Endothelial cell of umbilical vein (primary cell): ENCODE results near the gene MAGI1. TPM values are rescaled to one million over a fixed set of nuclear protein-coding genes. Genes with fewer than 3 reads are reported as not detected.

Experiments
- BruUV-seq: library from RNA; stranded (reverse); fragments of 400-500 nt; replicated peaks from 2 replicates; lab custom pipeline; 2021; lab: Mats Ljungman, UMichigan
- CTCF ChIA-PET: fragments of 300-600, 350-600 bp; sonication (Branson Sonifier 250); formaldehyde crosslinking; loops from one replicate; lab custom pipeline; 2021; ENCODE audit warnings: antibody characterized with exemption, inconsistent platforms; lab: Charles Lee
- POLR2A ChIA-PET: fragments of 300-600, 350-600 bp; sonication (Branson Sonifier 250); formaldehyde crosslinking; loops from one replicate; lab custom pipeline; 2021; ENCODE audit warnings: antibody characterized with exemption, inconsistent platforms; lab: Charles Lee
- DNase-seq: peaks from one replicate; pipeline ENCODE4 v3.0.0-alpha.2; 2011; ENCODE audit warnings: low read depth, low spot score
- FAIRE-seq: peaks from 2 replicates; lab custom pipeline; 2011; peaks lifted over from hg19 to GRCh38; lab: Jason Lieb, UNC
- H2AFZ ChIP-seq: 2 replicates; pipeline ENCODE4 v1.6.0; 2012; ENCODE audit warnings: low read depth, low read length, control low read depth, inconsistent platforms
- H3K27ac ChIP-seq: 2 replicates; pipeline ENCODE4 v1.5.1; 2011; ENCODE audit warnings: low read depth, mild to moderate bottlenecking, control low read depth, low read length, moderate library complexity; ENCODE audit not compliant: insufficient read depth
- H3K27me3 ChIP-seq, 2 experiments: 2 replicates each; pipeline versions ENCODE4 v1.6.0 to v1.6.1; 2011; ENCODE audit warnings: low read length in 2 of 2, mixed read lengths in 1 of 2; ENCODE audit not compliant: control insufficient read depth in 2 of 2, insufficient read depth in 2 of 2
- H3K36me3 ChIP-seq, 2 experiments: 2 replicates in 1 of 2; 3 replicates in 1 of 2; pipeline ENCODE4 v1.5.1; 2011; ENCODE audit warnings: low read length in 2 of 2, mild to moderate bottlenecking in 1 of 2, moderate library complexity in 1 of 2; ENCODE audit not compliant: control insufficient read depth in 2 of 2, insufficient read depth in 2 of 2; ENCODE audit errors: extremely low read depth in 1 of 2
- H3K4me1 ChIP-seq: 3 replicates; pipeline ENCODE4 v1.5.1; 2011; ENCODE audit warnings: mild to moderate bottlenecking, low read length; ENCODE audit not compliant: control insufficient read depth, insufficient read depth; ENCODE audit errors: extremely low read depth
- H3K4me2 ChIP-seq: 2 replicates; pipeline ENCODE4 v1.6.1; 2011; ENCODE audit warnings: low read length, control low read depth, mixed read lengths; ENCODE audit not compliant: insufficient read depth
- H3K4me3 ChIP-seq, 3 experiments: fragments of 200-600 bp in 1 of 3; sonication (generic), shearing (Covaris generic) in 1 of 3; replicated peaks in 1 of 3; 2 replicates each; pipeline ENCODE4 v1.5.1; 2011 to 2016; ENCODE audit warnings: control low read depth in 3 of 3, low read length in 3 of 3, mild to moderate bottlenecking in 2 of 3, inconsistent platforms in 1 of 3, low read depth in 1 of 3, moderate library complexity in 1 of 3; ENCODE audit not compliant: insufficient read depth in 1 of 3
- H3K79me2 ChIP-seq: 2 replicates; pipeline ENCODE4 v1.6.0; 2012; ENCODE audit warnings: low read length, inconsistent platforms; ENCODE audit not compliant: control insufficient read depth, insufficient read depth
- H3K9ac ChIP-seq: replicated peaks from 2 replicates; pipeline ENCODE3; 2011; ENCODE audit warnings: low read length, control low read depth; ENCODE audit not compliant: insufficient read depth; ENCODE audit errors: extremely low read depth
- H3K9me1 ChIP-seq: replicated peaks from 3 replicates; pipeline ENCODE4 v1.6.0; 2011; ENCODE audit warnings: mild to moderate bottlenecking, low read length; ENCODE audit not compliant: control insufficient read depth, insufficient read depth; ENCODE audit errors: extremely low read depth
- H3K9me3 ChIP-seq: replicated peaks from 2 replicates; pipeline ENCODE4 v1.5.1; 2012; ENCODE audit warnings: low read length, inconsistent platforms; ENCODE audit not compliant: control insufficient read depth, insufficient read depth
- H4K20me1 ChIP-seq: replicated peaks from 2 replicates; pipeline ENCODE3; 2011; ENCODE audit warnings: mild to moderate bottlenecking, low read length; ENCODE audit not compliant: control insufficient read depth, insufficient read depth; ENCODE audit errors: extremely low read depth
- EZH2 ChIP-seq: IDR thresholded peaks from 2 replicates; pipeline ENCODE4 v1.6.1; 2012; ENCODE audit warnings: borderline replicate concordance, low read depth, mild to moderate bottlenecking, moderate library complexity, low read length, inconsistent platforms; ENCODE audit not compliant: severe bottlenecking
- FOS ChIP-seq: IDR thresholded peaks from 2 replicates; pipeline ENCODE4 v1.6.1; 2011; ENCODE audit warnings: mild to moderate bottlenecking, low read length, moderate library complexity, borderline replicate concordance; ENCODE audit not compliant: insufficient read depth
- GATA2 ChIP-seq: IDR thresholded peaks from 2 replicates; pipeline ENCODE4 v1.7.0; 2011; ENCODE audit warnings: low read depth, mild to moderate bottlenecking, moderate library complexity, mixed read lengths, low read length; ENCODE audit not compliant: insufficient read length, insufficient read depth
- JUN ChIP-seq: IDR thresholded peaks from 2 replicates; pipeline ENCODE4 v1.6.1; 2011; ENCODE audit warnings: borderline replicate concordance, low read depth; ENCODE audit not compliant: insufficient read length, insufficient read depth
- MYC ChIP-seq: IDR thresholded peaks from one replicate; pipeline ENCODE4 v1.6.1; 2011; ENCODE audit warnings: mild to moderate bottlenecking, low read depth, low read length
- POLR2A ChIP-seq: IDR thresholded peaks from 2 replicates; pipeline ENCODE4 v1.6.1; 2012; ENCODE audit warnings: low read depth, mild to moderate bottlenecking, control low read depth, low read length
- POLR2AphosphoS5 ChIP-seq: IDR thresholded peaks from 2 replicates; pipeline ENCODE4 v1.6.1; 2012; ENCODE audit warnings: low read depth, mild to moderate bottlenecking, control low read depth, low read length, moderate library complexity; ENCODE audit not compliant: insufficient read depth
- dilution Hi-C: fragments of 300-500 bp; cut with MboI; formaldehyde crosslinking; loops from one replicate; pipeline ENCODE4 v1.15.0; 2019; ENCODE audit warnings: low sequenced_read_pairs; ENCODE audit not compliant: extremely low pct_ligation_motif_present
- intact Hi-C: fragments of 100-400 bp; cut with micrococcal nuclease; formaldehyde crosslinking; loops from one replicate; pipeline ENCODE4 v1.10.0; 2022
- polyA plus RNA-seq, 4 experiments: library from polyadenylated mRNA; depleted of rRNA in 3 of 4; stranded (reverse) in 3 of 4; unstranded in 1 of 4; fragments of >200 nt; gene quantifications; 2 replicates each; pipeline versions ENCODE4 v1.2.1 to v1.2.3, GENCODE V29; 2011 to 2012; ENCODE audit warnings: missing spikeins in 1 of 4
- total RNA-seq: library from RNA; stranded (reverse); gene quantifications from 2 replicates; pipeline ENCODE4 v1.2.3, GENCODE V29; 2021
- TF ChIP-seq, protein P1 (sequence below), 2 donors: IDR thresholded peaks; 1 replicate in 1 of 2; 2 replicates in 1 of 2; pipeline ENCODE4 v1.5.1; 2011; ENCODE audit warnings: low read length in 2 of 2, mild to moderate bottlenecking in 2 of 2, moderate library complexity in 2 of 2, control low read depth in 1 of 2, inconsistent platforms in 1 of 2, low read depth in 1 of 2; ENCODE audit not compliant: insufficient read depth in 1 of 2; ENCODE audit errors: extremely low read depth in 1 of 2
- TF ChIP-seq, protein P2 (sequence below): IDR thresholded peaks from 2 replicates; pipeline ENCODE4 v1.6.1; 2011; ENCODE audit not compliant: insufficient read depth, insufficient read length

The MAGI1 gene
- total and polyA plus RNA-seq, 2 donors (not counting 3 experiments of a cell fraction or from before 2014, with no cell fraction given) = 10.1 to 47.9 TPM

DNA sequence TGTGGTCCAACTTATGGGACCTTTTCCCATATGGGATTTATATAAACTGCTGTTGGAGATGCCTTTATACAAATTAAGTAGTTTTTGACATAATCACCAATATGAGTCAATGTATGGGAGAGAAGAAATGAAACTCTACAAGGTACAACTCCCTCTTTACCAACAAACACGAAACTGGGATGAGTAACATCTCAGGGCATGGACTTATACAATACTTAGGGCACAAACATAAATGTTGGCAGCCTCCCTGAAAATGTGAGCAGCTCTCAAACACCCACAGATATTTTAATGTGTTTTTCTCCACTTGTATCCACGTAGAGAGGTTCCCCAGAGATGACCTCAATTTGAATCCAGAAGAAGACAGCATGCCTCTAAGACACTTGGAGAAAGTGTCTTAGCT, 161.6 kb downstream of the MAGI1 start:
- Histone ChIP-seq H3K9me3 (no peaks in the 10 kb centered on the region), H3K36me3 (no peaks in the 10 kb centered on the region), H4K20me1 (peaks cover 7% of the 10 kb centered on the region), H3K4me1 (peaks cover 7% of the 10 kb centered on the region), H3K27ac (no peak overlapping the region), H2AFZ (no peak overlapping the region), H3K4me3 (no peak overlapping the region), H3K27me3 (no peaks in the 10 kb centered on the region), H3K4me2 (no peak overlapping the region), H3K79me2 (no peaks in the 10 kb centered on the region), H3K9ac (no peak overlapping the region), H3K9me1 (no peaks in the 10 kb centered on the region)
- DNase-seq (no peak), FAIRE-seq (no peak)
- TF ChIP-seq POLR2AphosphoS5 (no peak), FOS (no peak), EZH2 (no peak)
- BruUV-seq = no TSS peak
- dilution Hi-C loops (no loop called here), intact Hi-C loops (no loop called here)
- ChIA-PET CTCF (no interaction called here), POLR2A (no interaction called here)

DNA sequence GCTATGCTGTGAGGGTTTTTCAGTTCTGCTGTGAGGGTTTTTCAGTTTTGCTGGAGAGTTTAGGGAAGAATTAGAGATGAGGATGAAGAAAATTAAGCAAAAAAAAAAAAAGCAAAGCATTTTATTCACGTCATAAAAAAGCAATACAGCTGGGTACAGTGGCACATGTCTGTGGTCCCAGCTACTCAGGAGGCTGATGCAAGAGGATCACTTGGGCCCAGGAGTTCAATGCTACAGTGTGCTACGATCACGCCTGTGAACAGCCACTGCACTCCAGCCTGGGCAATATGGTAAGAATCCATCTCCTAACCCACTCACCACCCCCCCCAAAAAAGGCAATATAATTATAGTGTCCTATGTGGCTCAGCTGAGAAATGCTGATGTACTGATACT, 162.7 kb downstream of the MAGI1 start:
- Histone ChIP-seq H3K79me2 (no peaks in the 10 kb centered on the region), H3K4me3 (no peak overlapping the region), H3K9ac (no peak overlapping the region), H3K27ac (no peak overlapping the region), H3K27me3 (no peaks in the 10 kb centered on the region), H3K4me2 (no peak overlapping the region), H4K20me1 (peaks cover 9% of the 10 kb centered on the region), H3K4me1 (no peaks in the 10 kb centered on the region), H3K9me1 (no peaks in the 10 kb centered on the region), H2AFZ (no peak overlapping the region), H3K9me3 (no peaks in the 10 kb centered on the region), H3K36me3 (no peaks in the 10 kb centered on the region)
- intact Hi-C loops (no loop called here), dilution Hi-C loops (no loop called here)
- BruUV-seq = no TSS peak
- TF ChIP-seq, protein P1, sequence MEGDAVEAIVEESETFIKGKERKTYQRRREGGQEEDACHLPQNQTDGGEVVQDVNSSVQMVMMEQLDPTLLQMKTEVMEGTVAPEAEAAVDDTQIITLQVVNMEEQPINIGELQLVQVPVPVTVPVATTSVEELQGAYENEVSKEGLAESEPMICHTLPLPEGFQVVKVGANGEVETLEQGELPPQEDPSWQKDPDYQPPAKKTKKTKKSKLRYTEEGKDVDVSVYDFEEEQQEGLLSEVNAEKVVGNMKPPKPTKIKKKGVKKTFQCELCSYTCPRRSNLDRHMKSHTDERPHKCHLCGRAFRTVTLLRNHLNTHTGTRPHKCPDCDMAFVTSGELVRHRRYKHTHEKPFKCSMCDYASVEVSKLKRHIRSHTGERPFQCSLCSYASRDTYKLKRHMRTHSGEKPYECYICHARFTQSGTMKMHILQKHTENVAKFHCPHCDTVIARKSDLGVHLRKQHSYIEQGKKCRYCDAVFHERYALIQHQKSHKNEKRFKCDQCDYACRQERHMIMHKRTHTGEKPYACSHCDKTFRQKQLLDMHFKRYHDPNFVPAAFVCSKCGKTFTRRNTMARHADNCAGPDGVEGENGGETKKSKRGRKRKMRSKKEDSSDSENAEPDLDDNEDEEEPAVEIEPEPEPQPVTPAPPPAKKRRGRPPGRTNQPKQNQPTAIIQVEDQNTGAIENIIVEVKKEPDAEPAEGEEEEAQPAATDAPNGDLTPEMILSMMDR (IDR thresholded peaks at IDR 0.05; ENCODE audit: extremely low read depth in 1 of 2, insufficient read depth in 1 of 2, low read depth in 1 of 2, low read length in 2 of 2) = no peak
- TF ChIP-seq MYC (no peak), EZH2 (no peak), POLR2A (no peak), POLR2AphosphoS5 (no peak), FOS (no peak), GATA2 (no peak), JUN (no peak)
- TF ChIP-seq, protein P2, sequence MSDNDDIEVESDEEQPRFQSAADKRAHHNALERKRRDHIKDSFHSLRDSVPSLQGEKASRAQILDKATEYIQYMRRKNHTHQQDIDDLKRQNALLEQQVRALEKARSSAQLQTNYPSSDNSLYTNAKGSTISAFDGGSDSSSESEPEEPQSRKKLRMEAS = no peak
- DNase-seq (no peak), FAIRE-seq (no peak)
- POLR2A ChIA-PET = no interaction called here
- CTCF ChIA-PET = interaction anchor here (1.2 kb wide), 1 partner anchor 9 kb away, joined by 3 read pairs; no protein-coding TSS in a partner anchor
